Caco-2 (cell line): Measurements from ENCODE around the gene UBE2A. TPM values are rescaled to one million over a fixed set of nuclear protein-coding genes. Genes with fewer than 3 reads are reported as not detected.
A peak's percentile ranks its signal among the peaks of the same experiment; 100 is the strongest.

Experiments
- BruUV-seq: library from RNA; stranded (reverse); fragments of 400-500 nt; replicated peaks from 2 replicates; lab custom pipeline; 2021; lab: Mats Ljungman, UMichigan
- CTCF ChIA-PET: fragments of 300-600 bp; sonication (Branson Sonifier 250); formaldehyde crosslinking; loops from one replicate; lab custom pipeline; 2022; ENCODE audit warnings: antibody characterized with exemption; lab: Charles Lee
- POLR2A ChIA-PET: fragments of 300-600 bp; sonication (Branson Sonifier 250); formaldehyde crosslinking; loops from one replicate; lab custom pipeline; 2022; ENCODE audit warnings: antibody characterized with exemption; lab: Charles Lee
- DNase-seq, 2 experiments: peaks; one replicate each; pipeline versions ENCODE4 v3.0.0 to v3.0.0-alpha.2; 2020 to 2022
- H3K27me3 ChIP-seq: replicated peaks from 2 replicates; pipeline ENCODE4 v1.6.0; 2011; ENCODE audit warnings: low read length; ENCODE audit not compliant: control insufficient read depth, insufficient read depth
- H3K36me3 ChIP-seq: 2 replicates; pipeline ENCODE4 v1.5.1; 2011; ENCODE audit warnings: low read length; ENCODE audit not compliant: control insufficient read depth, insufficient read depth
- H3K4me1 ChIP-seq: fragments of 250-450 bp; sonication (Bioruptor Pico); 2 replicates; pipeline ENCODE4 v1.5.1; 2020; ENCODE audit warnings: mild to moderate bottlenecking
- H3K4me3 ChIP-seq: 2 replicates; pipeline ENCODE4 v1.5.1; 2011; ENCODE audit warnings: low read depth, mild to moderate bottlenecking, control low read depth, low read length
- H3K9me3 ChIP-seq: fragments of 250-450 bp; sonication (Bioruptor Pico); 2 replicates; pipeline ENCODE4 v1.5.1; 2020; ENCODE audit warnings: mild to moderate bottlenecking, moderate library complexity
- H3K27ac Mint-ChIP-seq: one replicate; pipeline ENCODE4 v1.8.0; 2022; ENCODE audit warnings: mixed read lengths; ENCODE audit not compliant: unreplicated experiment
- H3K27me3 Mint-ChIP-seq: one replicate; pipeline ENCODE4 v1.8.0; 2022; ENCODE audit warnings: mixed read lengths; ENCODE audit not compliant: insufficient read depth, unreplicated experiment
- H3K36me3 Mint-ChIP-seq: one replicate; pipeline ENCODE4 v1.8.0; 2022; ENCODE audit warnings: mild to moderate bottlenecking, mixed read lengths; ENCODE audit not compliant: insufficient read depth, unreplicated experiment
- H3K4me1 Mint-ChIP-seq: one replicate; pipeline ENCODE4 v1.8.0; 2022; ENCODE audit warnings: low read depth, mixed read lengths; ENCODE audit not compliant: unreplicated experiment
- H3K4me3 Mint-ChIP-seq: one replicate; pipeline ENCODE4 v1.8.0; 2022; ENCODE audit warnings: mild to moderate bottlenecking, moderate library complexity, mixed read lengths; ENCODE audit not compliant: unreplicated experiment
- H3K9me3 Mint-ChIP-seq: one replicate; pipeline ENCODE4 v1.8.0; 2022; ENCODE audit warnings: mixed read lengths; ENCODE audit not compliant: unreplicated experiment
- intact Hi-C: fragments of 100-400 bp; cut with micrococcal nuclease; formaldehyde crosslinking; loops from one replicate; pipeline ENCODE4 v1.10.0; 2022; ENCODE audit not compliant: unreplicated experiment
- total RNA-seq: library from RNA; stranded (reverse); gene quantifications from 2 replicates; pipeline ENCODE4 v1.2.3, GENCODE V29; 2022
- TF ChIP-seq, protein P1 (sequence below), 2 experiments: fragments of 200-600 bp in 1 of 2; IDR thresholded peaks; 1 replicate in 1 of 2; 2 replicates in 1 of 2; pipeline versions ENCODE4 v1.5.1 to v1.8.0; 2011 to 2022; ENCODE audit warnings: antibody characterized with exemption in 1 of 2, control low read depth in 1 of 2, inconsistent platforms in 1 of 2, low read depth in 1 of 2, low read length in 1 of 2, mild to moderate bottlenecking in 1 of 2, moderate library complexity in 1 of 2; ENCODE audit not compliant: insufficient read depth in 1 of 2, severe bottlenecking in 1 of 2, unreplicated experiment in 1 of 2

UBE2A gene
- total RNA-seq, 1 experiment from 2014 or later = 52.9 TPM

DNA sequence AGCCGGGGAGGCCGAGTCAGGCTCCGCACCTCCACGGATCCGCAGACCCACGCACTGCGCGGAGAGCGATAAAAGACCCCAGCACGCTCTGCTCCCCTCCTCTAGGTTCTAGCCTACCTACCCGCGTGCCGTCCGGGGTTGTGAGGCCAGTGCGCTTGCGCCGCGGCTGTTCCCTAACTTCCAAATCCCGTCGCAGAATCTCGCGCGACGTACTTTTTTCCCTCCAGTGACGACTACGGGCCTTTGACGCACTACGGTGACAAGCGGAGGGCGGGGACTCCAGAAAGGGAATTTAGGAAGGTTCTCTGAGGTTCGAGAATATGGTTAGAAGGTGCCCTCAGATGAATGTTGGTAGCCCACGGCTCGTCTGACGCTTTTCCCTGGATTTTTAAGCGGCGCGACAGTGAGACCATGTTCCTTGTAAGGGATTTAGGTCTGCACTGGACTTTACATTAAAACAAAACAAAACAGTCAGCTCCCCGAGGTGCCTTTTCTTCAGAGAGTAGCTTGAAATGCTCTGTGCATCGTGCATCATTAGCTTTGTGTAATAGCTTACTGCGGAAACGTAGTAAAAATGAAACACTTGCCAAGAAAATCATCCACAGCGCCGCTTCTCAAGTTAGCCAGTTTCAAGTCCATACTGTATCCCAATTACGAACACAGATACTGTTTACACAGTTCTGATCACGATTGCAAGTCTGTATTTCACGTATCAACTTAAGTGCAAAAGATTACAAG is 32.1 kb downstream of the UBE2A start, which contains the start of gene NKRF:
NKRF (minus strand) TSS at position 145 of the 738 bp plus-strand sequence.
- Mint-ChIP-seq H3K9me3 (no peaks in the 10 kb centered on the region), H3K27ac (peak within 1 kb of the TSS; percentile 94), H3K36me3 (peaks cover 13% of the 10 kb centered on the region), H3K4me1 (no peaks in the 10 kb centered on the region), H3K27me3 (no peaks in the 10 kb centered on the region), H3K4me3 (peak within 1 kb of the TSS; percentile 94)
- DNase-seq = peak; percentile 90 to 91
- no peaks in the 10 kb centered on the region for H3K9me3 ChIP-seq
- intact Hi-C loops = loop anchor here (2.0 to 10.0 kb wide), 2 partner anchors 50 to 92 kb away; no protein-coding TSS in a partner anchor
- BruUV-seq = TSS peak; percentile 65
- ChIA-PET POLR2A (interaction anchor here (0.5 to 1.0 kb wide), 4 partner anchors 31 to 103 kb away, joined by 3 to 10 read pairs (median 4); no protein-coding TSS in a partner anchor), CTCF (interaction anchor here (0.7 to 0.8 kb wide), 3 partner anchors 87 to 122 kb away, joined by 4 to 13 read pairs (median 7); partner anchors contain the start of gene SEPTIN6)
- H3K27me3 ChIP-seq = no peaks in the 10 kb centered on the region
- TF ChIP-seq, protein P1, sequence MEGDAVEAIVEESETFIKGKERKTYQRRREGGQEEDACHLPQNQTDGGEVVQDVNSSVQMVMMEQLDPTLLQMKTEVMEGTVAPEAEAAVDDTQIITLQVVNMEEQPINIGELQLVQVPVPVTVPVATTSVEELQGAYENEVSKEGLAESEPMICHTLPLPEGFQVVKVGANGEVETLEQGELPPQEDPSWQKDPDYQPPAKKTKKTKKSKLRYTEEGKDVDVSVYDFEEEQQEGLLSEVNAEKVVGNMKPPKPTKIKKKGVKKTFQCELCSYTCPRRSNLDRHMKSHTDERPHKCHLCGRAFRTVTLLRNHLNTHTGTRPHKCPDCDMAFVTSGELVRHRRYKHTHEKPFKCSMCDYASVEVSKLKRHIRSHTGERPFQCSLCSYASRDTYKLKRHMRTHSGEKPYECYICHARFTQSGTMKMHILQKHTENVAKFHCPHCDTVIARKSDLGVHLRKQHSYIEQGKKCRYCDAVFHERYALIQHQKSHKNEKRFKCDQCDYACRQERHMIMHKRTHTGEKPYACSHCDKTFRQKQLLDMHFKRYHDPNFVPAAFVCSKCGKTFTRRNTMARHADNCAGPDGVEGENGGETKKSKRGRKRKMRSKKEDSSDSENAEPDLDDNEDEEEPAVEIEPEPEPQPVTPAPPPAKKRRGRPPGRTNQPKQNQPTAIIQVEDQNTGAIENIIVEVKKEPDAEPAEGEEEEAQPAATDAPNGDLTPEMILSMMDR (IDR thresholded peaks at IDR 0.05; ENCODE audit: insufficient read depth in 1 of 2, low read depth in 1 of 2, low read length in 1 of 2, severe bottlenecking in 1 of 2, unreplicated experiment in 1 of 2) = no peak
- H3K4me1 ChIP-seq = no peaks in the 10 kb centered on the region
- peak within 1 kb of the TSS; percentile 95 for H3K4me3 ChIP-seq
- H3K36me3 ChIP-seq = no peaks in the 10 kb centered on the region

DNA sequence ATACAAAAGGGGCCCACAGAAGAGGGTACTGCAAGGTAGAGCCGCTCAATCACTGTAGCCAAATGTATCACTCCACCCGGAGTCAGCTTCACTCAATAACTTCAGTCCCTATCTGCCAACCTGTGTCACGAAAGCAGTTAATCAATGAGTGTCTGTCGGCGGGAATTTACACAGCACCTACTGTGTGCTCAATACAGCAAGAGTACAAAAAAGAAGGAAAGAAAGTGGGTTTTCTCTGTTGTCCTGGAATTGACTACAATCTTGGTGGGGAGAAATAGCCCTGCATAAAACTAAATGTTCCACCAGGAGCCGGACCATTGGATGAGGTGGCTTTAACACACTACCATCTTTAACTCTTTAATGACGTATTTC is 32.6 kb downstream of the UBE2A start:
- ChIA-PET CTCF (interaction anchor here (0.7 to 0.8 kb wide), 2 partner anchors 86 to 91 kb away, joined by 4 to 7 read pairs; partner anchors contain the start of gene SEPTIN6), POLR2A (no interaction called here)

DNA sequence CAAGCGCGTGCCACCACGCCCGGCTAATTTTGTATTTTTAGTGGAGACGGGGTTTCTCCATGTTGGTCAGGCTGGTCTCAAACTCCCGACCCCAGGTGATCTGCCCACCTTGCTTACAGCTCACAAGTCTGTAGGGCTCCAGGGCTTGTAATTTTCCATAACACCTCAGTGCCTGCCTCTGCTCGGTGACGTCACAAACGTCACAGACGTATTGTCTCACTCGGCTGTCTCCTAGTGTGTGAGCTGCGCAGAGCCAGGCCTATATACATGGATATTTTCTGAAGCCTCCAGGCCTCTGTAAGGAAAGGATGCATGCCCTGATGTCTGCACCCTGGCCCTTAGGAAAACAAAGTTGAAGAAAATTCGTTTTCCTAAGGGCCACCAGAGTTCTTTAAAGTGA is 40.4 kb downstream of the UBE2A start:
- ChIA-PET CTCF (no interaction called here), POLR2A (no interaction called here)
- Histone ChIP-seq H3K9me3 (no peaks in the 10 kb centered on the region), H3K36me3 (no peaks in the 10 kb centered on the region), H3K4me1 (no peaks in the 10 kb centered on the region), H3K4me3 (no peak overlapping the region), H3K27me3 (no peaks in the 10 kb centered on the region)
- H3K27me3 Mint-ChIP-seq = no peaks in the 10 kb centered on the region
- intact Hi-C loops = loop anchor here (5.0 kb wide), 1 partner anchor 78 kb away; the partner anchor contains the start of gene SEPTIN6
- H3K4me3 Mint-ChIP-seq = no peak overlapping the region
- no peaks in the 10 kb centered on the region for H3K9me3 Mint-ChIP-seq
- TF ChIP-seq, protein P1 (IDR thresholded peaks at IDR 0.05; ENCODE audit: insufficient read depth in 1 of 2, low read depth in 1 of 2, low read length in 1 of 2, severe bottlenecking in 1 of 2, unreplicated experiment in 1 of 2) = no peak
- DNase-seq = no peak
- H3K36me3 Mint-ChIP-seq = no peaks in the 10 kb centered on the region
- H3K4me1 Mint-ChIP-seq = no peaks in the 10 kb centered on the region
- H3K27ac Mint-ChIP-seq = no peak overlapping the region
- BruUV-seq = no TSS peak

More for the DNA sequence above, 32.6 kb downstream of the UBE2A start:
- Histone ChIP-seq H3K36me3 (no peaks in the 10 kb centered on the region), H3K27me3 (no peaks in the 10 kb centered on the region), H3K9me3 (no peaks in the 10 kb centered on the region), H3K4me3 (peak overlapping the region; percentile 95), H3K4me1 (no peaks in the 10 kb centered on the region)
- intact Hi-C loops = loop anchor here (2.0 to 10.0 kb wide), 2 partner anchors 50 to 92 kb away; no protein-coding TSS in a partner anchor
- H3K27ac Mint-ChIP-seq = peak overlapping the region; percentile 94
- BruUV-seq = no TSS peak
- no peaks in the 10 kb centered on the region for H3K4me1 Mint-ChIP-seq
- H3K36me3 Mint-ChIP-seq = peaks cover 7% of the 10 kb centered on the region
- DNase-seq = peak in 1 of 2 experiments; percentile 1
- TF ChIP-seq, protein P1 (IDR thresholded peaks at IDR 0.05; ENCODE audit: insufficient read depth in 1 of 2, low read depth in 1 of 2, low read length in 1 of 2, severe bottlenecking in 1 of 2, unreplicated experiment in 1 of 2) = no peak
- H3K9me3 Mint-ChIP-seq = no peaks in the 10 kb centered on the region
- peak overlapping the region; percentile 94 for H3K4me3 Mint-ChIP-seq
- H3K27me3 Mint-ChIP-seq = no peaks in the 10 kb centered on the region
